ENCODE data around the gene ZNF256.

DNA sequence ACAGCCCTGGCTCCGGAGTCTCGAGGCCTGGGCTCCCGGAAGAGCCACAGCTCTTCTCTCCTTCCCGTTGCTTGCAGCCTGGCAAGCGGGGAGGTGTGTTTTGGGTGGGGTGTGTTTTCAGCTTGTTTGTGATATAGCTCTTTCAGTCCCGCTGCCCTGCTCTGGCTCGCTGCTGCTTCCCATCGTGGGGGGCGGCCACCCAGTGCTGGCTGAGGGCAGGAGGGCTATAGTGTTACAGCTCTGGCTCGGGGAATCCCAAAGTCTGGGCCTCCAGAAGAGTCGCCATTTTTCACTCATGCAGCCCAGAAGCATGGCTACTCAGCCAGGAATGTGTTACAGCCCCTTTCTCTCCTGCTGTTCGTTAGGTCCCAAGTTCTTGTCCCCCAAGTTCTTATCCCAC is 2.2 kb upstream of the ZNF256 start:
- TF ChIP-seq, protein P1, sequence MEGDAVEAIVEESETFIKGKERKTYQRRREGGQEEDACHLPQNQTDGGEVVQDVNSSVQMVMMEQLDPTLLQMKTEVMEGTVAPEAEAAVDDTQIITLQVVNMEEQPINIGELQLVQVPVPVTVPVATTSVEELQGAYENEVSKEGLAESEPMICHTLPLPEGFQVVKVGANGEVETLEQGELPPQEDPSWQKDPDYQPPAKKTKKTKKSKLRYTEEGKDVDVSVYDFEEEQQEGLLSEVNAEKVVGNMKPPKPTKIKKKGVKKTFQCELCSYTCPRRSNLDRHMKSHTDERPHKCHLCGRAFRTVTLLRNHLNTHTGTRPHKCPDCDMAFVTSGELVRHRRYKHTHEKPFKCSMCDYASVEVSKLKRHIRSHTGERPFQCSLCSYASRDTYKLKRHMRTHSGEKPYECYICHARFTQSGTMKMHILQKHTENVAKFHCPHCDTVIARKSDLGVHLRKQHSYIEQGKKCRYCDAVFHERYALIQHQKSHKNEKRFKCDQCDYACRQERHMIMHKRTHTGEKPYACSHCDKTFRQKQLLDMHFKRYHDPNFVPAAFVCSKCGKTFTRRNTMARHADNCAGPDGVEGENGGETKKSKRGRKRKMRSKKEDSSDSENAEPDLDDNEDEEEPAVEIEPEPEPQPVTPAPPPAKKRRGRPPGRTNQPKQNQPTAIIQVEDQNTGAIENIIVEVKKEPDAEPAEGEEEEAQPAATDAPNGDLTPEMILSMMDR (IDR thresholded peaks at IDR 0.05) = no peak
- TF ChIP-seq POLR2A (IDR thresholded peaks at IDR 0.05) = no peak

Data from prostate gland (tissue), 2 donors.